ENCODE data around the gene LRPPRC. TPM values are rescaled to one million over a fixed set of nuclear protein-coding genes. Genes with fewer than 3 reads are reported as not detected.
A peak's percentile ranks its signal among the peaks of the same experiment; 100 is the strongest.

LRPPRC gene
- total and polyA plus RNA-seq, 9 of the 15 experiments (the other 6 are each of a cell fraction or from before 2014, with no cell fraction given), result 41.5 to 214 (median 138) TPM

- TF ChIP-seq ARID4B (CRISPR knock-in tag; IDR thresholded peaks at IDR 0.05) (peak; percentile 41; the same call in 1 of the 2 replicates), KLF13 (tag; IDR thresholded peaks at IDR 0.05; ENCODE audit: borderline replicate concordance, low read depth) (peak; percentile 56; the same call in 1 of the 2 replicates), HIVEP1 (CRISPR knock-in tag; IDR thresholded peaks at IDR 0.05) (no peak), ATF3 (IDR thresholded peaks at IDR 0.05) (peak; percentile 51; the same call in 1 of the 2 replicates), ATF3 (CRISPR knock-in tag; conservative IDR thresholded peaks at IDR 0.05) (no peak), ZNF140 (CRISPR knock-in tag; IDR thresholded peaks at IDR 0.05) (no peak), ATF6 (CRISPR knock-in tag; IDR thresholded peaks at IDR 0.05) (no peak), MAZ (CRISPR knock-in tag; conservative IDR thresholded peaks at IDR 0.05 in 1 of 2, IDR thresholded peaks at IDR 0.05 in 1 of 2) (peak; percentile 30 to 71), ZZZ3 (IDR thresholded peaks at IDR 0.05) (0 out of 2 replicates have a peak, but pooled peaks have one; percentile 52), RAD51 (IDR thresholded peaks at IDR 0.05; ENCODE audit: borderline replicate concordance, low read depth) (peak; percentile 85), ZNF146 (CRISPR knock-in tag; IDR thresholded peaks at IDR 0.05; ENCODE audit: unreplicated experiment) (no peak), ZNF766 (CRISPR knock-in tag; conservative IDR thresholded peaks at IDR 0.05) (0 out of 2 replicates have a peak, but pooled peaks have one; percentile 41), RB1 (IDR thresholded peaks at IDR 0.05; ENCODE audit: low read depth) (peak; percentile 74), ID3 (CRISPR knock-in tag; IDR thresholded peaks at IDR 0.05) (no peak), ID3 (tag; IDR thresholded peaks at IDR 0.05) (peak; percentile 36; the same call in 1 of the 2 replicates), THAP12 (CRISPR knock-in tag; IDR thresholded peaks at IDR 0.05) (no peak; the same call in 1 of the 2 replicates)
These were observed at the start of gene LRPPRC (continued) for GRCh38 chr2:43995733-43996533.

Measured in K562 (cell line).